NT2/D1 (cell line): ENCODE results near the gene SPSB2.

Source experiments
- YY1 ChIP-seq: IDR thresholded peaks from 2 replicates; pipeline ENCODE4 v1.6.1; 2011; ENCODE audit not compliant: insufficient read length, insufficient read depth
- ZNF274 ChIP-seq: IDR thresholded peaks from 2 replicates; pipeline ENCODE4 v1.6.1; 2011; ENCODE audit warnings: mild to moderate bottlenecking, low read depth, low read length

- TF ChIP-seq YY1 (no peak), ZNF274 (no peak)
Measured at GRCh38 chr12:6843118-6843902, 29.8 kb downstream of the SPSB2 start.
